ENCODE results near the gene RASA4.
"Not testable (repeated sequence)": the region's sequence is repeated elsewhere in the genome, so short reads cannot be mapped to it uniquely, and the experiment has no call there.

DNA sequence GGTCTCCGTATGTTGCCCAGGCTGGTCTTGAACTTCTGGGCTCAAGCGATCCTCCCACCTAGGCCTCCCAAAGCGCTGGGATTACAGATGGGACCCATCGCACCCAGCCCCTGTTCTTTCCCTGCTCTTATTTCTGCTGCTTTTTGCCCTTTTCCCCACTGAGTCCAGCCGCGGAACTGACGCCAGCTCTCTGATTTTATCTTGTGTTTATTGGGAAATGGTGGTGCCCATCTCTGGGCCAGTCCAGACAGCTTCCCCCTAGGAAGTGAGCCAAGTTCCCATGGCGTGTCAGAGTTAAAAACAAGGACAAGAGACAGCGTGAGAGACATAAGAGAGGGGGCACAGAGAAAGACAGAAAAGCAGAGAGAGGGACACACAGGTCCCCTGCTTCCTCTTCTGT, 14.1 kb upstream of the RASA4 start:
- TF ChIP-seq, protein P1, sequence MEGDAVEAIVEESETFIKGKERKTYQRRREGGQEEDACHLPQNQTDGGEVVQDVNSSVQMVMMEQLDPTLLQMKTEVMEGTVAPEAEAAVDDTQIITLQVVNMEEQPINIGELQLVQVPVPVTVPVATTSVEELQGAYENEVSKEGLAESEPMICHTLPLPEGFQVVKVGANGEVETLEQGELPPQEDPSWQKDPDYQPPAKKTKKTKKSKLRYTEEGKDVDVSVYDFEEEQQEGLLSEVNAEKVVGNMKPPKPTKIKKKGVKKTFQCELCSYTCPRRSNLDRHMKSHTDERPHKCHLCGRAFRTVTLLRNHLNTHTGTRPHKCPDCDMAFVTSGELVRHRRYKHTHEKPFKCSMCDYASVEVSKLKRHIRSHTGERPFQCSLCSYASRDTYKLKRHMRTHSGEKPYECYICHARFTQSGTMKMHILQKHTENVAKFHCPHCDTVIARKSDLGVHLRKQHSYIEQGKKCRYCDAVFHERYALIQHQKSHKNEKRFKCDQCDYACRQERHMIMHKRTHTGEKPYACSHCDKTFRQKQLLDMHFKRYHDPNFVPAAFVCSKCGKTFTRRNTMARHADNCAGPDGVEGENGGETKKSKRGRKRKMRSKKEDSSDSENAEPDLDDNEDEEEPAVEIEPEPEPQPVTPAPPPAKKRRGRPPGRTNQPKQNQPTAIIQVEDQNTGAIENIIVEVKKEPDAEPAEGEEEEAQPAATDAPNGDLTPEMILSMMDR (IDR thresholded peaks at IDR 0.05; ENCODE audit: low read length): not testable (repeated sequence)
- TF ChIP-seq EZH2 (IDR thresholded peaks at IDR 0.05; ENCODE audit: borderline replicate concordance, low read length): not testable (repeated sequence)

Data from OCI-LY1 (cell line).